ENCODE measurements around the gene MAN2B1. TPM values are rescaled to one million over a fixed set of nuclear protein-coding genes. Genes with fewer than 3 reads are reported as not detected.

Gene MAN2B1
- total and polyA plus RNA-seq, 2 of the 8 experiments (the other 6 are each of a cell fraction or from before 2014, with no cell fraction given) = 55.3 to 76.3 TPM

DNA sequence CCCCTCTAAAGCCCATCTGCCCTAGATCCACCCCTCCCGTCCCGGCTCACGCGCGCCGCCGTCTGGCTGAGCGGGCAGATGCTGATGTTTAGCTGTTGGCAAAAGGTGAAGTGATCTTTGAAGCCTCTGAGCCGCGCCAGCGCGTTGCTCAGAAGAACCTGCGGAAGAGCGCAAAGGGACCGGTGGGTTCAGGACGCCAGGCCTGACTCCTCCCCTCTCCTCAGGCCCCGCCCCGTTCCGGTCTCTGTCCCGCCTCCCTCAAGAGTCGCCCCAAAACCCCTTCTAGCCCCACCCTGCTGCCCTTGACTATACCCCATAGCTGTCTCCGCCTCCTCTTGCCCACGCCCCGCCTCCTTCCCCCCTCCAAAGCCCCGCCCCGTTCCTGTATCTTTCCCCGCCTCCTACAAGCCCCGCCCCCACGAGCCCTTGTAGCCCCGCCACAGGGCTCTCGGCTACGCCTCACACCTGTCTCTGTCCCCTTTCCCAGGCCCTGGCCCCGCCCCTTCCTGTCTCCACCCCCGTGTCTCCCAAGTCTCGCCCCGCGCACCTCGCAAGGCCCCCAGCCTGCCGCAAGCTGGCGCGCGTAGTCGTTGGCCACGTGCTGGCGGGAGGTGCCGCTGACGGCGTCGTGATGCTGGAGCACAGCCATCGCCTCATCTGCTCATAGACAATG, 9.5 kb downstream of the MAN2B1 start:
- Histone ChIP-seq H2BK20ac (ENCODE audit: low read length) (no peak overlapping the region), H2BK15ac (ENCODE audit: low read length) (no peak overlapping the region), H3K4me3 (ENCODE audit: extremely low read depth in 1 of 4, insufficient read depth in 2 of 4, low read depth in 3 of 4, low read length in 4 of 4) (peak overlapping the region in 1 of 4 experiments; percentile 20; a peak in 3 of 8 replicates), H2AK5ac (ENCODE audit: low read depth, low read length) (no peak overlapping the region; the same call in 1 of the 2 replicates), H3K23ac (ENCODE audit: insufficient read length) (no peak overlapping the region), H3K9me3 (ENCODE audit: insufficient read depth in 2 of 2, low read depth in 1 of 2, low read length in 1 of 2) (no peaks in the 10 kb centered on the region), H2BK120ac (replicated peaks; ENCODE audit: low read depth, low read length) (no peak overlapping the region), H4K8ac (ENCODE audit: extremely low read depth, insufficient read depth, low read length) (peak overlapping the region; percentile 80), H4K91ac (replicated peaks; ENCODE audit: insufficient read length, low read length) (no peak overlapping the region), H3K4ac (replicated peaks; ENCODE audit: insufficient read length, low read depth, low read length) (no peak overlapping the region), H4K20me1 (replicated peaks in 1 of 2; ENCODE audit: control insufficient read depth in 1 of 2, insufficient read depth in 2 of 2, low read length in 2 of 2) (peaks cover 0 to 3% of the 10 kb centered on the region in 2 experiments), H3K23me2 (ENCODE audit: low read depth, low read length) (no peaks in the 10 kb centered on the region), H3K9ac (replicated peaks in 1 of 4; ENCODE audit: extremely low read depth in 1 of 4, low read depth in 3 of 4, low read length in 3 of 4) (no peak overlapping the region), H3K27ac (ENCODE audit: low read depth, low read length) (no peak overlapping the region; the same call in 1 of the 2 replicates), H3K79me2 (ENCODE audit: control insufficient read depth in 1 of 2, insufficient read depth in 2 of 2, low read length in 2 of 2) (no peaks in the 10 kb centered on the region), H3K56ac (replicated peaks; ENCODE audit: insufficient read length, low read depth, low read length) (no peak overlapping the region), H2BK12ac (ENCODE audit: low read depth, low read length) (no peak overlapping the region), H3K27me3 (replicated peaks in 1 of 4; ENCODE audit: control insufficient read depth in 3 of 4, extremely low read depth in 1 of 4, insufficient read depth in 3 of 4, low read length in 3 of 4) (no peaks in the 10 kb centered on the region), H3K18ac (ENCODE audit: extremely low read depth, low read length) (no peak overlapping the region; the same call in 1 of the 2 replicates), H3K14ac (ENCODE audit: insufficient read length) (no peak overlapping the region), H3K36me3 (ENCODE audit: control insufficient read depth in 2 of 4, insufficient read depth in 4 of 4, low read length in 3 of 4) (peaks cover 5 to 28% (median 13%) of the 10 kb centered on the region in 4 experiments), H3K4me2 (ENCODE audit: insufficient read depth in 1 of 2, low read depth in 2 of 2, low read length in 2 of 2) (peak overlapping the region; percentile 12 to 53; a peak in 3 of 4 replicates), H2AFZ (ENCODE audit: low read length) (peak overlapping the region; percentile 71; the same call in 1 of the 2 replicates), H2BK5ac (ENCODE audit: low read depth, low read length) (no peak overlapping the region), H3K4me1 (replicated peaks in 1 of 4; ENCODE audit: control insufficient read depth in 3 of 4, insufficient read depth in 4 of 4, low read length in 3 of 4) (peaks cover 0 to 6% (median 3%) of the 10 kb centered on the region in 4 experiments; a peak in 5 of 7 replicates), H4K5ac (ENCODE audit: insufficient read length, low read depth, low read length) (no peak overlapping the region), H3K79me1 (ENCODE audit: low read depth, low read length) (no peaks in the 10 kb centered on the region)
- CTCF ChIA-PET (ENCODE audit: partially characterized antibody) = interaction anchor here (0.6 to 2.2 kb wide), 14 partner anchors 8 to 317 kb away, joined by 3 to 11 read pairs (median 4); partner anchors contain the start of genes MAN2B1 and WDR83
- peak; percentile 91 to 95 for DNase-seq (ENCODE audit: low read depth in 1 of 2, low spot score in 2 of 2)
- 63% methylated on average over 26 of the region's 50 CpGs; no CpG with 5 or more reads in 1 of the 2 experiments for WGBS, 2 experiments (ENCODE audit: extremely low coverage in 1 of 2, insufficient coverage in 1 of 2, insufficient read length in 1 of 2, insufficient replicate concordance in 2 of 2, low coverage in 1 of 2, low lambda C conversion rate in 2 of 2, missing lambda C conversion rate in 1 of 2)
- POLR2A ChIA-PET (ENCODE audit: partially characterized antibody) = interaction anchor here (0.6 to 2.0 kb wide), 6 partner anchors 10 to 66 kb away, joined by 3 to 7 read pairs (median 4); partner anchors contain the start of genes ZNF490 and ZNF791
- peak; percentile 78 for FAIRE-seq
- TF ChIP-seq TBP (IDR thresholded peaks at IDR 0.05; ENCODE audit: low read depth, low read length) (peak; percentile 18; the same call in 1 of the 2 replicates), POLR2A (IDR thresholded peaks at IDR 0.05; ENCODE audit: control extremely low read depth in 1 of 2, low read depth in 2 of 2, low read length in 2 of 2) (no peak)
